Gastrocnemius medialis (tissue), 4 donors: ENCODE results near the gene SMARCD3.

ENCODE experiments used
- POLR2A ChIP-seq, 2 donors: fragments of 450-650 bp; IDR thresholded peaks; one replicate each; pipeline ENCODE4 v1.6.1; 2017; ENCODE audit warnings: antibody characterized with exemption in 2 of 2, mild to moderate bottlenecking in 2 of 2, moderate library complexity in 2 of 2
- TF ChIP-seq, protein P1 (sequence below), 5 experiments: fragments of 450-650 bp in 3 of 5; fragments of 200-600 bp in 2 of 5; sonication (generic) in 2 of 5; IDR thresholded peaks in 4 of 5; conservative IDR thresholded peaks in 1 of 5; 1 replicate in 4 of 5; 2 replicates in 1 of 5; pipeline ENCODE4 v1.5.1; 2016 to 2019; ENCODE audit warnings: antibody characterized with exemption in 5 of 5, mild to moderate bottlenecking in 3 of 5, moderate library complexity in 3 of 5

DNA sequence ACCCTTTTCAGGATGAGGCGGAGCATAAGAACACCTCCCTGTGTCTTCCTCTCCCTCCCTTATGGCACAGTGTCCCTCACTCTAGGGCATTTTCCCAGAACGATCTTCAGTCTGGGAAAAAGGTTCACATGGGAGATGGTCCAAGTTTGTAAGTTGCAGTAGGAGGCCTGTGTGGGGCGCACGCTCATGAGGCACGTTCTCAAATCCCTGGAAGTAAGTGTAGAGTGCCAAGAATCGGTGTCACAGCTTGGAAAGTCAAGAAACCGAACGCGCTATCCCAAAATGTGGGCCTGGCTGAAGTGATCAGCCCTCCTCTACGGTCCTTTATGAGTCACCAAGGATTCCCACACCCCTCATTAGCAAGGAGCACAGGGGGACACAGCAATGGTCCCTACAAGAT, 23.9 kb upstream of the SMARCD3 start:
- TF ChIP-seq POLR2A (IDR thresholded peaks at IDR 0.05), result no peak
- TF ChIP-seq, protein P1, sequence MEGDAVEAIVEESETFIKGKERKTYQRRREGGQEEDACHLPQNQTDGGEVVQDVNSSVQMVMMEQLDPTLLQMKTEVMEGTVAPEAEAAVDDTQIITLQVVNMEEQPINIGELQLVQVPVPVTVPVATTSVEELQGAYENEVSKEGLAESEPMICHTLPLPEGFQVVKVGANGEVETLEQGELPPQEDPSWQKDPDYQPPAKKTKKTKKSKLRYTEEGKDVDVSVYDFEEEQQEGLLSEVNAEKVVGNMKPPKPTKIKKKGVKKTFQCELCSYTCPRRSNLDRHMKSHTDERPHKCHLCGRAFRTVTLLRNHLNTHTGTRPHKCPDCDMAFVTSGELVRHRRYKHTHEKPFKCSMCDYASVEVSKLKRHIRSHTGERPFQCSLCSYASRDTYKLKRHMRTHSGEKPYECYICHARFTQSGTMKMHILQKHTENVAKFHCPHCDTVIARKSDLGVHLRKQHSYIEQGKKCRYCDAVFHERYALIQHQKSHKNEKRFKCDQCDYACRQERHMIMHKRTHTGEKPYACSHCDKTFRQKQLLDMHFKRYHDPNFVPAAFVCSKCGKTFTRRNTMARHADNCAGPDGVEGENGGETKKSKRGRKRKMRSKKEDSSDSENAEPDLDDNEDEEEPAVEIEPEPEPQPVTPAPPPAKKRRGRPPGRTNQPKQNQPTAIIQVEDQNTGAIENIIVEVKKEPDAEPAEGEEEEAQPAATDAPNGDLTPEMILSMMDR (IDR thresholded peaks at IDR 0.05 in 4 of 5, conservative IDR thresholded peaks at IDR 0.05 in 1 of 5), result no peak
